ENCODE measurements around the gene C14orf180. TPM values are rescaled to one million over a fixed set of nuclear protein-coding genes. Genes with fewer than 3 reads are reported as not detected.

The C14orf180 gene
- total RNA-seq, 1 donor from 2014 or later, result 25.5 TPM

Other genes starting within 250 kb of the C14orf180 start
- gene TMEM179, start 25.0 kb downstream of the C14orf180 start, total RNA-seq, result not detected
- 160 TPM for gene INF2, start 109.9 kb downstream of the C14orf180 start, total RNA-seq
- gene ADSS1, start 144.5 kb downstream of the C14orf180 start, total RNA-seq, result 5.2 TPM
- gene SIVA1, start 173.4 kb downstream of the C14orf180 start, total RNA-seq, result 60.0 TPM
- gene AKT1, start 216.0 kb downstream of the C14orf180 start, total RNA-seq, result 170 TPM
- 5.9 TPM for gene ZBTB42, start 221.3 kb downstream of the C14orf180 start, total RNA-seq

All from mesenteric fat pad (tissue), 1 donor.